Hindlimb muscle (tissue), 1 donor: Measurements from ENCODE around the gene RILP. TPM values are rescaled to one million over a fixed set of nuclear protein-coding genes. Genes with fewer than 3 reads are reported as not detected.

ENCODE experiments used
- DNase-seq: peaks from one replicate; pipeline ENCODE4 v3.0.0-alpha.2; 2013
- polyA plus RNA-seq: library from polyadenylated mRNA; unstranded; fragments of 120-200 nt; gene quantifications from one replicate; pipeline ENCODE4 v1.2.1, GENCODE V29; 2013; ENCODE audit not compliant: insufficient read length

Gene RILP
- polyA plus RNA-seq, 1 donor = 5.4 TPM

- DNase-seq = no peak
Measured at GRCh38 chr17:1647802-1648171, 1.9 kb downstream of the RILP start.

DNA sequence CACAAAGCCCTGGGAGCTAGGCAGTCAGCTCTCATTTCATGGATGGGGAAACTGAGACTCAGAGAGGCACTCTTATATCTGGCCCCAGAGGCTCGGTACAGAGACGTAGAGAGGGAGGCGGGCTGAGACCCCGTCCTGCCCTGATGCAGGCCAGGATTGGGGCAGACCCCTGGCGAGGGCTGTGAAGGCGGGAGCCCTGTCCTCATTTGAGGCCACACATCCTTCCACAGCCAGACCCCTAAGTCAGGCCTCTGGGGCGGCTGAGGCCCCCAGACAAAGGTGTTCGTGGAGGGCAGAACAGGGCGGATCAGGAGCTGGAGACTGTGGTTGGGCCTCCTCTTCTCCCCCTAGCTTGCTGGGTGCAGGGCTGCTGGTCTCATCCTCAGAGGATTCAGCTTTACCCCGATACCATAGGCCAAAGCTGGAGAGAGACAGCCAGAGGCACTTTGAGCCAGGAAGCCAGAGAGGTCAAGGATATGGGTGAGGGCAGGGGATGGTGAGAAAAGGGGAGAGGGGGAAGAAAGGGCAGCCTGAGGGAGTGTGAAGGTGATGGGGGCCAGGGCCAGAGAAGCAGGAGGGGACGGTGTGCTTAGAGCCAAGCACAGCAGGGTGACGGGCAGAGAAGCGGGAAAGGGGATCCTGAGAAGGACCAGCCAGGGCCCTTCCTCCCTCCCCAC, 3.3 kb downstream of the RILP start:
- DNase-seq = no peak

DNA sequence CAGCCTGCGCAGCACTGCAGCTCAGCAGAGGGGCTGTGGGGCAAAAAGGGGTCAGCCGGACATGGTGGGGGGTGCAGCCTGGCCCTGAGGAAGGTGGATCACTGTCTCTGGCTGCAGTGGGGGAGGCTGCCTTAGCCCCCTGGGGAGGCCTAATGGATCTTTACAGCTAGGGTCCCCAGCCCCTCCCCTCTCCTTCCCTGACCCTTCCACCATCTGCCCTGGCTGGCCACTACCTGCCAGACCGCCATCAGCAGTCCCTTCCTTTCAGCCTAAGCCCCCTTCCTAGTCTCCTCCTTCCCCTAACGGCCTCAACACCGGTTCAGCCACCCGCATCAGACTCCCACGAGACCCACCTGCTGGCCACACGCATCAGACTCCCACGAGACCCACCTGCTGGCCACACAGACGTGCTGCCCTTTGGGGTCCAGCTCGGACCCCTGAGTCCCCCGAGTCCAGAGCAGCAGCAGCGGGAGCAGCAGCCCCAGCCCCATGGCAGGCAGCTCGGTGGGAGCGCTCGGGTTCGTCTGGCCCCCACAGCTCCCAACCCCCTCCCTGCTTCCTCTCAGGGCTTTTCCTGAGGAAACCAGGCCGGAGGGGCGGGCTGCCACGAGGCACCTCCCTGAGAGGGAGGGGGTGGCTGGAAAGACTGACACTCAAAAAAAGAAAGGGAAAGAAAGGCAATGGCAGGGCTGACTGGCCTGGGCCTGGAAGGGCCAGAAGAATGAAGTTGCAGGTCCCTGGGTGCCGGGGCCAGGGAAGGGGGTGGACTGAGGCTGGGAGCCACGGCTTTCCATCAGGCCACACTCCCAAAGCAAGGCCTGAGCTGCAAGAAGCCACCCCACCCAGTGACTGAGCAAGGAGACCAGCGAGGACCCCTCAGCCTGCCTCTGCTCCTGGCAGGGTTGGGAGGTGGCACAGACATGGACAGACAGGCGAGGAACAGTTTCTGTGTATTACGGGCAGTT, 4.2 kb downstream of the RILP start, which contains the start of gene SCARF1:
Gene SCARF1 (minus strand): TSS at position 526 of the 965 bp plus-strand sequence. CDS start 35 bp downstream, at position 491.
- peak; percentile 59 for DNase-seq

DNA sequence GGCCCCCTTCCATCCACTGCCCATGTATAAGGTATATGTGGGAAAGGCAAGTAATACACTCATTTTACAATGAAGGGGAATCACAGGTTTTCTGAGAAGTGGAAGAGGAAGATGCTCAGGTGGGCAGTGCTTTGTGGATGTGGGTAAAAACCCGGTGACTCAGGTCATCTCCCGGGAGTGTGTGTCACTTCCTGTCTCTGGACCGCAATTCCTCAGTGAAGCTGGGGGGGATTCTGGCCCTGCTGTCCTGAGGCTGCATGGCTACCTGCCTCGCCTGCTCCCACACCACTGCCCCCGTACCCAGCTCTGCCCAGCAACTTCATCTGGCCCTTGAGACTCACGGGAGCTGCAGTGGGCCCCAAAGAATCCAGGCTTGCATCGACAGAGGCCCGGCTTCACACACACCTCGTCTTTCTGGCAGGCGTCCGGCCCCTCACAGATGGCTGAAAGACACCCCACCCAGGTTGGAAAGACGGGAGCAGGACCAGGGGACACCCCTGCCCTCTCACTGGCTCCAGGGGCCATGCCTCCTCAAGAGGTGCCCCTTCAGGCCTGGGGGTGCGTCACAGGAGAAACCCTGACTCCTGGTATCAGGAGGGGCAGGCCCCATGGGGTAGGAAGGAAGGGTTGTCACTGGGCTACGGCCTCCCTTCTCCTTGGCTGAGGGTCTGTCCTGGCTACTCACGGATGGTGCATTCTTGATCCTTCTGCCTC, 5.0 kb downstream of the RILP start:
- no peak for DNase-seq

- DNase-seq = no peak
Measured at GRCh38 chr17:1643999-1644492, 5.6 kb downstream of the RILP start.

GRCh38 chr17:1643293-1643998, 6.2 kb downstream of the RILP start:
- DNase-seq = no peak

- DNase-seq = no peak
Measured at GRCh38 chr17:1641065-1641403, 8.6 kb downstream of the RILP start.

DNA sequence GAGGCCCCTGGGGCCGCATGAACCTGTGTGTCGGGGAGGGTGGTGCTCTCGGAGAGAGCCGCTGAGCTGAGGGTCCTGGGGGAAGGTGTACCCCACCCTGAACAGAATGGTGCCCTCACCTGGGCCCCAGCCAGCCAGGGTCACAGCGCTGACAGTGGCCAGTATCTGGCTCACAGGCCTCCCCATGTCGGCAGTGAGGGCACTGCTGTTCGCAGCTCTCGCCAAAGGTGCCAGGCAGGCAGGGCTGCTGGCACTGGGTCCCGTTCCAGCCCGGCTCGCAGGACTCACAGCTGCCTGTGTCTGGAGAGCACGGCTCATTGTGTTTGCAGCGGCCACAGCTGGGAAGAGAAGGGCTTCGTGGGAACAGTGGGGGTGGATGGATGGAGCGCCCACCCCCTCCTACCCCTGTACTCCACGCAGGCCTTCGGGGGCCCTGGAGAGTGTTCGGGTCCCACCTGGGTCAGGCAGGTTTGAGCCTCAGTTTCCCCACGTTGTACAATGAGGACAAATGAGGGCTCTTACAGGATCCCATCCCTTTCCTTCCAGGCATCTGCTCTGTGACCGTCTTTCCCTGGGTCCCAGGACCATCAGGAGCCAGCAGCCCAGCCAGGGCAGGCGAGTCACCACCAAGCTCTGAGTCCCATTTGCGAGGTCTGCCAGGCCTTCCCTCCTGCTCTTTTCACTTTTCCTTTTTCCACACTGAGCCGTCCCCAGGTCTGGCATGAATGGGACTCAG, 9.2 kb downstream of the RILP start:
- DNase-seq = no peak

DNA sequence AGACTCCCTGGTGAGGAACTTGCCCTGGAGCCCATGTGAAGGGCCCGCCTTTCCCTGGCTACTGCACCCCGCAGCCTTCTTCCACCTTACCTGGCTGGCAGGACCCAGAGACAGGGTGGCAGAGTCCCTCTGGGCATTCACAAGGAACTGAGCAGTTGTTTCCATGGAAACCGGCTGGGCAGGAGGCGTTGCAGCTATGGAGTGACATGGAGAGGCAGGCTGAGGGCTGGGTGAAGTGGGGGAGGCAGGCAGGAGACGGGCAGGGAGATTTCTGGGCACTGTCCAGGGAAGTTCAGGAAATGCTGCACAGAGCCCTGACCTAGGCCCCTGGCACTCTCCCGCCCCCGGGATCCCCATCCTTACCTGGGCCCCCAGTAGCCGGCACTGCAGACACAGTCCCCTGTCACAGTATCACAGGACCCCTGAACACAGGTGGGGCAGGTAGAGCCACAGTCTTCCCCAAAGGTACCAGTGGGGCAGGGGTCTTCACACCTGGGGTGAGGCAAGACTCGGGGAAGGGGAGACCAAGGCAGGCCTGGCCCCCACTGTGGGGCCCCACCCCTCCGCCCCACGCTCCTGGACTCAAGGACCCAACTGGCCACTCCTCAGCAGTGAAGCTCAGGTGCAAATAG, 10.0 kb downstream of the RILP start:
- DNase-seq = no peak

DNA sequence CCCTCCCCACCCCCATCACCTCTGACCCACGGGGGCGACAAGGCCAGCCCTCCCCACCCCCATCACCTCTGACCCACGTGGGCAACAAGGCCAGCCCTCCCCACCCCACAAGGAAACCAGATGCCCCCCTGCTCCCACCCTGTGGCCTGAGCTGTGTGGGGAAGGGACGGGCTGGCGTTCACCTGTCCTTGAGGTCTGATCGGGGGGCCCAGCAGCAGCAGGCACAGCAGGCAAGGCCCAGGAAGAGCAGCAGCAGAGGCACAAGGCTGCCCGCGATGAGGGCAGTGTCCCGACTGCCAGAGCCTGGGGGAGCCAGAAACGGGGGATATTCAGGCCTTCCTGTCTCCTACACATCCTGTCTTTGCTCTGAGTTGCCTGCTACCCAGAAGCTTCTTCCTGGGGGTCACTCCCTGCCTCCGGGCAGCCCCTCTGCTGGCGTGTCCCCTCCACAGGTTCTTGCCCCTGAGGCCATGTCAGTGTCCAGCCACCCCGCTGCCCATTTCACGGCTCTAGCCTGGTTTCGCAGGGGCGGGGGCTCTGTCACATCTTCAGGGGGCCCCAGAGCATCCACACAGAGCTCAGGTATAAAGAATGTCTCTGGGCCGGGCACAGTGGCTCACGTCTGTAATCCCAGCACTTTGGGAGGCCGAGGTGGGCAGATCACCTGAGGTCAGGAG, 10.9 kb downstream of the RILP start:
- no peak for DNase-seq

GRCh38 chr17:1638171-1638590, 11.5 kb downstream of the RILP start:
- no peak for DNase-seq

- DNase-seq = no peak
Measured at GRCh38 chr17:1636732-1637285, 12.9 kb downstream of the RILP start.

DNA sequence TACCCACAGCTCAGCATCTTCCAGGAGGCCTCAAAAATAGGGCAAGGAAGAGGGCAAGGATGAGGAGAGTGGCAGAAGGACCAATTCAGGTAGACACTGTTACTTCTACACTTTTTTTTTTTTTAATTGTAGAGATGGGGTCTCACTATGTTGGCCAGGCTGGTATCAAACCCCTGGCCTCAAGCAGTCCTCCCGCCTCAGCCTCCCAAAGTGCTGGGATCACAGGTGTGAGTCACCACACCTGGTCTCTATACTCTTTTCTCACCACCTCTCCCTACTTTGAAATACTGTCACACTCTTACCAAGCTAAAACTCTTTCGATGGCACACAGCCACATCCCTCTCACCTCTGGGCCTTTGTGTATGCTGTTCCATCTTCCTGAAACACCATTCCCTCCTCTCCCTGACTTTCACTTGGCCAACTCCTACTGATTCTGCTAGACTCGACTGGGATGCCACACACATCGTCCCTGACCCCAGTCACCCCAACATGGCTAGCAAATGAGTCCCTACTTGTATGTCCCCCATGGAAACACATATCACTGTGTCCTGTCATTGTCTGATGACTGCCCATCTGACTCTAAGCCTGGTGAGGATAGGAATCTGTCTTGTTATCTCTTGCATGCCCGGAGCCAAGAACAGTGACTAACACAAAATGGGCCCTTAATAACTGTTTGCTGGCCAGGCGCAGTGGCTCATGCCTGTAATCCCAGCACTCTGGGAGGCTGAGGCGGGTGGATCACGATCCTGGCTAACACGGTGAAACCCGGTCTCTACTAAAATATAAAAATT, 13.8 kb downstream of the RILP start:
- DNase-seq = no peak

- no peak for DNase-seq
Measured at GRCh38 chr17:1634841-1635650, 14.6 kb downstream of the RILP start.

GRCh38 chr17:1630662-1631061, 19.0 kb downstream of the RILP start:
- no peak for DNase-seq

DNA sequence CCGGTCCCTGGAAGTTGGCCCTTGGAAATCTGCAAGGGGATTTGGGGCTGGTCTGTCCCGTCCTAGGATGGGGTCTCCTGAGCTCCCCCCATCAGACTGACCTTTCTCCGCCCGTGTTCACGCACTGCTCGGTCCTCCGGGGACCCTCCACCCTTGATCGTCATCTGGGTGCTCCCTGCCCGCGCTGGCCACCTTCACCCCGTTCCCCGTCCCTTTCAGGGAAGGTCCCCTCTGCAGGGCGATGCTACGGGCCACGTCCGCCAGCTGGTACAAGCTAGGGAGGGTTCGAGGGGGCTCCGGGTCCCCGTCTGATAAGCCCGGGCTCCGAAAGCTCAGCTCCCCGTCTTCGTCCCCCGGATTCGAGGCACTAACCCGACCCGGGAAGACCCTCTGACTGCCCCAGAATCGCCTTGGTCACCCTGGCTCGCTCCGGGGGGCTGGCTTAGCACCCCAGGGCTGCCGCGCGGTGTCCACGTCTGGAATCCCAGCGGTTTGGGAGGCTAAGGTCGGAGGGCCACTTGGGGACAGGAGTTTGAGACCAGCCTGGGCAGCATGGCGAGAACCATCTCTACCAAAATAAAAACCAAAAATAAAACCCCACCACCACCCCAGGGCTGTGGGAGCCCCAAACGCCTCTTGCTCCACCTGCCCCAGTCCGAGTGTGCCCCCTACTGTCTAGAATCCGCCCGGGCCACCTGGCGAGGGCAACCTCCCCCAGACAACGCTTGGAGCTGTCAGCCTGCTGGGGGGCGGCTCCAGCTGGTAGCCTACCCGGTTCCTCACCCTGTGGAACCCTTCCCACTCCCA, 20.0 kb downstream of the RILP start:
- DNase-seq = no peak

DNA sequence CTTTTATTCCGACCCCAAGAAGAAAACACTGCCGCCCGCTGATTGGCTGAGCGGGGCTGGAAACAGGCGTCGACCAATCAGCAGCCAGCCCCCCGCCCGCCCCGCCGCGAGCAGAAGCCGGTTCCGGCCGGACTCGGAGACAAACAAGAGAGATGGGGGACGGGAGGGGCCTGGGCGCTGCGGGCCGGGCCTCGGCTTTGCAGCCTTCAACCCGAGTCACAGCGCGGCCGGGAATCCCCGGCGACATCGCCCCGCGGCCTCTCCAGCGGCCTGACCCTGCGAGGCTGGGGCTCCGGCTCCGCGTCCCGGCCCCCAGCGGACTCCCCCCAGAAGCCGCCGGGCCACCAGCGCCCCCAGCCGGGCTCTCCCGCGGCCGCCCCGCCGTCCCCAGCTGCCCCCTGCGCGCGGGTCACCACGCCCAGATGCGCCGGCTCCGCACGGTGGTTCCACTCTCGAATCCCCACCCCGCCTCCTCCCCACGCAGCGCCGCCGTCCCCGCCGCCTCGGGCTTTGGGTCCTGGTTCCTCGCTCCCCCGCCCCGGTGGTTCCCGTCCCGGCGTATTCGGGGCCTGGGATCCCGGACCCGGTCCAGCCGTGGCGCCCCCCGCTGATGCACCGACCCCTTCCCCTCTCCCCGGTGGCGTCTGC, 20.7 kb downstream of the RILP start:
- peak; percentile 91 for DNase-seq
